GM18507 (cell line): Measurements from ENCODE around the gene PLA2R1.

Experiments
- DNase-seq: peaks from one replicate; pipeline ENCODE4 v3.0.0; 2011; ENCODE audit warnings: low read depth; ENCODE audit not compliant: insufficient read length; ENCODE audit errors: extremely low spot score
- FAIRE-seq: peaks from 2 replicates; lab custom pipeline; 2011; peaks lifted over from hg19 to GRCh38; lab: Jason Lieb, UNC

The PLA2R1 gene

DNA sequence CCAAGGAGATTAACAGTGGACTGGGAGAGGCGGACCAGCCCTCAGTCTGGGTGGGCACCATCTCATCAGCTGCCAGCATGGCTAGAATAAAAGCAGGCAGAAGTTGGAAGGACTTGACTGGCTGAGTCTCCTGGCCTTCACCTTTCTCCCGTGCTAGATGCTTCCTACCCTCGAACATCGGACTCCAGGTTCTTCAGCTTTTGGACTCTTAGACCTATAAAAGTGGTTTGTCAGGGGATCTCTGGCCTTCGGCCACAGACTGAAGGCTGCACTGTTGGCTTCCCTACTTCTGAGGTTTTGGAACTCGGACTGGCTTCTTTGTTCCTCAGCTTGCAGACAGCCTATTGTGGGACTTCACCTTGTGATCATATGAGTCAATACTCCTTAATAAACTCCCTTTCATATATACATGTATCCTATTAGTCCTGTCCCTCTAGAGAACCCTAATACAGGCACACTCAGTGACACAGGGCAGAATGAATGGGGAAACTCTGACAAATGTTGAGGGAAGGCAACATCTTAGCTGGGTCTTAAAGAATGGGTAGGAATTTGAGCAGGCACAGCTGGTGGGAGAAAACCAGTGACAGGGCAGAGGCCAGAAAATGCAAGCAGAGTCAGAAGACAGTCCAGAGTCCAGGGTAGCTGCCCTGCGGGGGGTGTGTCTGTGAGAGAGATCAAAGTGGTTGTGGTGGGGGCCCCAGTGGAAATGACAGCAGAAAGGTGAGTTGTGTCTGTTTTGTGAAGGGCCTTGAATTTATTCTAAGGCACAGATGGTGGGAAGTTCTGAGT is 156.3 kb downstream of the PLA2R1 start:
- FAIRE-seq (no peak), DNase-seq (no peak)

GRCh38 chr2:159904959-159905305 is 157.5 kb downstream of the PLA2R1 start:
- DNase-seq = no peak
- peak; percentile 87 for FAIRE-seq

DNA sequence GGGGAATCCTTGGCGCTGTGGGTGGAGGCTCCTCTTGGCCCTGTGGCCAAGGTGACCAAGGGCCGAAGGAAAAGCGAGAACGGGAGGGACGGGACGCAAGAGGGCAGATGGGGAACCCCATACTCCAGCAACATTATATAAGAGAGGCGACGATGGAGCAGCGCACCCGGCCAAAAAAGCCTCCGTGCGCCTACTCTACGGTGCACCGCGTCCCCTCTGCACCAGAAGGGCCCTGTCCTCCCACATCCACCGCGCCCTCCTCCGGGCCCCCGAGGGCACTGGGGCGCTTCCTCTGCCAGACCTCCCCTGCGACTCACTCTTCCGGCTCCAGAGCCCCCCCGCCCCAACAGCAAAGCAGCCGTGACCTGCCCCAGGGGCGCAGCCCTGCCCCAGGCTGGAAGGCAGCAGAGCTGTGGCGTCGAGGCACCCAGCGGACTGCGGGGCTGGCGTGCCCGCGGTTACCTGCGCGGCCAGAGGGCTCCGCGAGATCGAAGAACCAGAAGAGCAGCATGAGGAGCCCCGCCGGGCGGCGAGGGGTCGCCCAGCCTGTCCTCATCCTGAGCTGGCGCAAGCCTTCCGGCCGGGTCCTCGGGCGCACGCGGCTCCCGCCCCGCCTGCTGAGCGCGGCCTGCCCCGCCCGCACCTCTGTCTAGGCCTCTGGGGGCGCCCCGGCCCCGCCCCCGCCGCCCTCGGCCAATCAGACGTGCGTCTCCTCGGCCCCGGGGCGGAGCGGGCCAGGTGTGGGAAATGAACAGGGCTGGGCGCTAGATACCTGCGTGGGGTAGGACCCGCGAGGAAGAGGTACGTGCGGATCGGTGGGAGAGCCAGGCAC is 158.1 kb downstream of the PLA2R1 start, which contains the start of gene LY75:
Gene LY75, minus strand, starts transcription at position 630 of the 832 bp plus-strand sequence.
- DNase-seq (peak; percentile 81), FAIRE-seq (no peak)

DNA sequence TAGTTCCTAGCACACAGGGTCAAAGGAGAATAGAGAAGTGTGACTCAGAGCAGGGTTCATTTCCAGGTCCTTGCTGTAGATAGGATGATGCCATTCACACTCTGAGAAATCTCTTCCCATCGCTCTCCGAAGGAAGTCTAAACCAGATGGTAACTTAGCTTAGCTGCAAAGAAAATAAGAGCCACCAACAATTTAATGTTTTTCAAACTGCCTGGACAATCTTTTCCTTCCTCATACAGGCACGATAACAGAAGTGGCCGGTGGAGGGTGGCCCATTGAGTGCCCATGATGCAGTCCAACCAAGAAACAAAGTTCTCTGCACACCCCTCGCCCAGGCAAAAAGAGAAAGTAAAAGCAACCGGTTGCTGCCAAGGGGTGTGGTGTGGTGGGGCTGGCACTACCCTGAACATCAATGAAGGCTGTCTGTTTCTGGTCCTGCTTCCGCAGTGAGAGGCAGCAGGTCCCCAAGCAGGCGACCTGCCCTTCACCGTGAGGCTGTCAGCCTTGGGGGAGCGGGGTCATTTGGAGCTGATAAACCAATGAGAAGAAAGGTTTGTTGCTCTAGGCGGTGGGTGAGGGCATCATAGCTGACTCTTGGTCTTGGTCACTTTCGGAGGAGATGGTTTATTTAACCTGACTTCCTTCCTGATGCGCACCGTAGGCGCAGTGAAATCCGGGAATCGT is 158.8 kb downstream of the PLA2R1 start:
- FAIRE-seq (peak; percentile 85), DNase-seq (no peak)

GRCh38 chr2:159902722-159903121 is 159.7 kb downstream of the PLA2R1 start:
- FAIRE-seq (no peak), DNase-seq (no peak)

- peak; percentile 80 for FAIRE-seq
Measured at GRCh38 chr2:159900343-159900742, 162.1 kb downstream of the PLA2R1 start.

DNA sequence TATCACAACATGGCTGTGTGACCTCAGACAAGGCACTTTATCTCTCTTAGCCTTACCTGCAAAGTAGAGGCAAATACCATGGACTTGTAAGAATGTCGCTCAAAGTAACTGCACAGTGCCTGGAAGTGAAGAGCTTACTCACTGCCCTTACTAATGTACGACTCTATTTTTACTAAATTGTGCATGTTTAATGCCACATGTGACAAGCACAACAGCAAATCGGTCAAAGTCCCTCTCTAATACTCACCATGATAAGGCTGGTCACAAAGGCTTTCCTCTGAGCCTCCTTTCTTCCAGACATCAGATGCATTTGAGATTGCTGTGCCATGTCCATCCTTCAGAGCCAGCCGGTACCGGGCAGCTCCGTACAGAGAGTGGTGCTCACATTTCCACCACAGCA is 164.0 kb downstream of the PLA2R1 start:
- no peak for FAIRE-seq

More at GRCh38 chr2:159900343-159900742, 162.1 kb downstream of the PLA2R1 start:
- DNase-seq = no peak

DNA sequence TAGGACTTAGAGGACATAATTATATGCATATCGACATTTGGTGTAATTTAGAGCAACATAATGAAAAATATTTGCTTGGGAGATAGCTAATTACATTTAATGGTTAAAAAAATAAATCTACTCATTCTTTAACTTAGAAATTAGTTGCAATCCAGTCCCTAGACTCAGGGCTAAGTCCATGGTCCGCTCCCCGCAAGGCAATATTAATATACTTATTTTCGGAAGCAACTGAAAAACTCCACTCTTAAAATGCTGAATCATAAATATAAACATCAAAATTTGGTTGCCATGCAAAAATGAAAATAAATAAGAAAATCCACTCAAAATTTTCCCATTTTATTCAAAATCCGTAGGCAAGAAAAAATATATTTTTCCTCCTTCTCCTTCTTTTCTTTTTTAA is 164.7 kb downstream of the PLA2R1 start:
- FAIRE-seq = no peak

More for the DNA sequence above, 164.0 kb downstream of the PLA2R1 start:
- no peak for DNase-seq

GRCh38 chr2:159897081-159897480 is 165.3 kb downstream of the PLA2R1 start:
- FAIRE-seq = no peak
- DNase-seq = no peak

More for the DNA sequence above, 164.7 kb downstream of the PLA2R1 start:
- no peak for DNase-seq

DNA sequence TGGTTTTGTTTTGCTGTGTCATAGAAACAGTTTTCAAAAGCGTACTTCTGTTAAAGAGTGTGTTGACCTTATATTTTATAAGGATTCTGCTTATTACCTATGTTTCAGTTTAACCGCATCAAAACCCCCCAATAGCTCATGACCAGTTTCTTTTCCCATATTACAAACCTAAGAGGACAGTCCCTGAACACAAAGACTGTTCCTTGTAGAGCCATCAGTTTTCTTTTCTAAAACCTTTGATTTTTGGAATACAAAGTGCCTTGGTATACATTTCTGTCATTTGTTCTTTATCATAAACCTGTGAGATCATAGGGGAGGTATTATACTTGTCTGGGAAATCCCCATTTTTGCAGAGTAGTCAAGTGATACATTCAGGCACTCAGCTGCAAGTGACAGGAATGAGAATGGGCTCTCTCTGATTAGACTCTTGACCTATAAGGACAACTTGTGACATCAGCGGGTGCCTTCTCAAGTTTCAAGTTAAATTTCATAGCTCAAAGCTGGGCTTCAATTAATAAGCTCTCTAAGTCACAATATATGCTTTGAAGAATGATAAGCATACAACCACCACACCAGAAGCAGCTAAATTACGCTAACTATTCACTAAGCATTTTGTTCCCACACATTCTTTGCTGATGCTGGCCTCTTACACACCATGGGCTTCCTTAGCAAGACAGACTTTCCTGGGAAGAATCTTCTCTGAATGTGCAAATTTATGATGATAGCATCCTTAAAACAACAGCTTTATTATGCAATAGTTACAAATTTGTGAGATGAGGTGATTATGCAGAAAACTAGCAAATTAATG is 167.0 kb downstream of the PLA2R1 start:
- peak; percentile 88 for FAIRE-seq

DNA sequence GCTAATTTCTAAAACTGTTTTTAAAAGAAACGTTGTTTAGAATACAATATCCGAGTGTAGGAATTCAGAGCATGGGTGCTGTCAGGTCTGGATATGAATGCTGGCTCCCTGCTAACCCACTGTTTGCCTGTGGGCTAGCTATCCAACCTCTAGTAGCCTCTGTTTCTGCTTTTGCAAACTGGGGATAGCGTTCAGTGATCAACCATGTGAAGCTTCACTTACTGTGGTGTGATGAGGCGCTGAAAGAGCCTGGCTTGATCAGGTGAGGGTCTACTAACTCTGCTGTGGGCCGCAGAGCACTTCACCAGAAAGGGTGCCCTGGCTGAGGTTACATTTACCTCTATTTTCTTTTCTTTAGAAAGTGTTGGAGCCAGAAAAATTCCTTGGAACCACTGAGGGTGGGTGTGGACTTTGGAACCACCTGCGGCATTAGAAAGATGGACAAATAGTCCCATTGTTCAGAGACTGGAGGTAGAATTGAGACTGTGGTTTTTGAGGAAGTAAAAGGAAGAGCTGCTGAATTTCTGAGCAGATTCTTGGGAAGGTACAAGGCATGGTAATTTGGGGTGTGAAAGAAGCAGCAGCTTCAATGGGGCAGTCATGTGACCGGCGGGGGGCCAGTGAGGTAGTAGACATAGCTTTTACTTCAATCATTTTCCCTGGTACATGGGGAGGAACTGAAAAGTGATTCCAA is 168.1 kb downstream of the PLA2R1 start:
- FAIRE-seq = peak; percentile 50
- DNase-seq = no peak

More for the DNA sequence above, 167.0 kb downstream of the PLA2R1 start:
- no peak for DNase-seq

GRCh38 chr2:159892990-159893810 is 169.2 kb downstream of the PLA2R1 start:
- peak; percentile 97 for FAIRE-seq
- DNase-seq = no peak

DNA sequence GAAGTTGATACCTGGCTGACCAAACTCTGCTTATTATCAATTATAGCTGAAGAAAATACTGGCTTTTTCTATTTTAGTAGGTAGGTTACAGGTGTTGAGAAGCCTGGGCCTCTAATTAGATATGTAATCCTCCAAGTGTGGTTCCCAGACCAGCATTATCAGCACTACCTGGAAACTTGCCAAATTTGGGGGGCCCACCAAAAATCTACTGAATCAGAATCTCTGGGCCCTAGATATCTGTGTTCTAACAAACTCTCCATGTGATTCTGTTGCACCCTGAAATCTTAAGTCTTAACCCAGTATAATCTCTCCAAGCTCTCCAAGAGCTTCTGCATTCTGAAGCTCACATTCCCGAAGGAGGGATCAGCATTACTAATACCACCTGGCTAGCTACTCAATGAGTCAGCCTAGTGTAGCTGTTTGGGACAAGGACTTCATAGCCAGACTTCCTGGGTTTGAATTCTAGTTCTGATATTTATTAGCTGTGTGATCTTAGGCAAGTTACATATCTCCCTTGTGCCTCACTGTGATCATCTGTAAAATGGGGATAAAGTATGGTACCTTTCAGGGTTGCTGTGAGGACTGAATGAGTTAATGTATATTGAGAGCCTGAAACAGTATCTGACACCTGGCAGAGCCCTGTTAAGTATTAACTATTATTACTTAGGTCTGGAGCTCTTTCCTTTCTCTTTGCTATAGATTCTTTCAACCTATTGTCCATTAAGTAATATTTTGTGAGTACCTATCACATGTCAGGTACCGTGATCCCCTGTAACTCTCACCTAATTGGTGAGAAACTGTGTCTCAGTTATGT is 170.3 kb downstream of the PLA2R1 start:
- no peak for DNase-seq
- no peak for FAIRE-seq

GRCh38 chr2:159891267-159891588 is 171.2 kb downstream of the PLA2R1 start:
- FAIRE-seq (no peak), DNase-seq (no peak)

DNA sequence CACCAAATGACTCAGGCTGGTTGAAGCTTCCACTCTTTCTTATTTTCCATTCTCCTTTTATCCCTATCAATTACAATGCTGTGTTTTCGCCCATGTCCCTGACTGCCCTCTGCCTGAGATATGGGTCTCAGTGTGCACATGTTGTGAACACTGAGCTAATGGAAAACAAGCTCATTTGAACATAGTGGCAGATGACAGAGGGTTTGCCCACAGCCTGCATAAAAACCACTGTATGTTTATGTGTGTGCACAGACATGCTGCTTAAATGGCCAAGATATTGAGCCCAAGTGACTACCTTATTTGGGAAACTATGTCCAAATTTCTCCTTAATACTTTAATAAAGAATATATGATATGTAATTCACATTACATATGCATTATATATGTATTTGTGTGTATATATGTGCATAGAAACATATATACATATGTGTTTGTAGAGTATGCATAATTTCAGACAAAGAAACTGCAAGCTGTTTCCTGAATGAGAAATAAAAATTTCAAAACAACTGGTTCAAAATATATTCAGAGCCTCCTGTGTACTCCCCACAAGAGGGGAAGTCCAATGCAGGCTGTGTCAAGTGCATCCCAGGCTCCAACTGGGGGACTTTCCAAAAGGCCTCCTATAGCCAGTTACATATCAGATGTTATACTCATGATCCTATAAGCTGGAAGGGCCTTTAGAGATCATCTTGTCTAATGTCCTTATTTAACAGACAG is 171.7 kb downstream of the PLA2R1 start:
- peak; percentile 85 for FAIRE-seq
- no peak for DNase-seq

DNA sequence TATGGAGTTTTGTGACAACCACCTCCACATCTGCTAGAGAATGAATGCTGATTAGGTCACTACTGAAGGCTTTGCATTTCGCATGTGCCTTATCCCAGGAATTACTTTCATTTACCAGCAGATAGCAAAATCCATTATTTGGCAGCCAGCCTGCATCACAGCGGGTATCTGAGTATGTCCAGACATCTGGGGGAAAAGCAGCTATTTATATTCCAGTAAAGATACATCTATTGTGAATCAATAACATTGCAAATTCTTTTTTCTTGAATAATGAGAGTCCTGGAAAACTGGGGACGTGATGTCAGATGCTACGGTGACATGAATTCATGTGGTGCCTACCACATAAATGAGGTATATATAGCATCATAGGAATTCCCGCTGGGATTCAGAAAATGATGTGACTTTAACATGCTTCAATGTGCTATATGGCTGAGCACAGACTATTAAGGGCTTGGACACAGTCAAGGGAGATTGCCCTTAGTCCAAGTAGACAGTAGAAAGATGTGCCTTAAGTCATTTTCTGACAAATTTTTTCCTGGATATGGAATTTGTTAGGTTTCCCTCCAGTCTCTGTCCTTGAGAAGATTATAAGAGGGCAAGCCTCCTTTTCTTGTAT is 180.2 kb downstream of the PLA2R1 start:
- DNase-seq = no peak
- peak; percentile 12 for FAIRE-seq
